Effector memory CD4-positive, alpha-beta T cell (primary cell): ENCODE data around the gene ZNF469.

Experiments used
- DNase-seq, 3 donors: peaks; one replicate each; pipeline ENCODE4 v3.0.0-alpha.2; 2020
- H3K27ac ChIP-seq: 2 replicates; pipeline ENCODE4 v1.7.0; 2013; ENCODE audit warnings: mild to moderate bottlenecking, low read length, moderate library complexity; ENCODE audit not compliant: insufficient read depth, poor library complexity, severe bottlenecking
- H3K27me3 ChIP-seq: replicated peaks from 2 replicates; pipeline ENCODE4 v1.7.0; 2013; ENCODE audit warnings: mild to moderate bottlenecking, low read length; ENCODE audit not compliant: insufficient read depth, control insufficient read depth, poor library complexity, severe bottlenecking
- H3K36me3 ChIP-seq: 2 replicates; pipeline ENCODE4 v1.7.0; 2013; ENCODE audit warnings: mild to moderate bottlenecking, low read length, moderate library complexity; ENCODE audit not compliant: control insufficient read depth, insufficient read depth
- H3K4me1 ChIP-seq: 2 replicates; pipeline ENCODE4 v1.7.0; 2013; ENCODE audit warnings: low read length, mild to moderate bottlenecking; ENCODE audit not compliant: control insufficient read depth, insufficient read depth, poor library complexity, severe bottlenecking
- H3K4me3 ChIP-seq: 2 replicates; pipeline ENCODE4 v1.7.0; 2013; ENCODE audit warnings: low read length, low read depth, mild to moderate bottlenecking; ENCODE audit not compliant: insufficient read depth, poor library complexity, severe bottlenecking
- H3K9me3 ChIP-seq: 2 replicates; pipeline ENCODE4 v1.7.0; 2013; ENCODE audit warnings: mild to moderate bottlenecking, low read length, moderate library complexity; ENCODE audit not compliant: control insufficient read depth

Gene ZNF469

GRCh38 chr16:88368994-88369393 lies 13.8 kb upstream of the ZNF469 start:
- Histone ChIP-seq H3K4me3 (no peak overlapping the region), H3K36me3 (no peaks in the 10 kb centered on the region), H3K4me1 (no peaks in the 10 kb centered on the region), H3K27ac (no peak overlapping the region), H3K9me3 (no peaks in the 10 kb centered on the region), H3K27me3 (no peaks in the 10 kb centered on the region)
- DNase-seq = no peak

GRCh38 chr16:88369447-88370008 lies 13.2 kb upstream of the ZNF469 start:
- H3K9me3 ChIP-seq = no peaks in the 10 kb centered on the region
- no peaks in the 10 kb centered on the region for H3K27me3 ChIP-seq
- DNase-seq = no peak
- H3K27ac ChIP-seq = no peak overlapping the region
- H3K4me3 ChIP-seq = no peak overlapping the region
- H3K36me3 ChIP-seq = no peaks in the 10 kb centered on the region
- H3K4me1 ChIP-seq = no peaks in the 10 kb centered on the region

GRCh38 chr16:88370365-88370764 lies 12.4 kb upstream of the ZNF469 start:
- Histone ChIP-seq H3K9me3 (no peaks in the 10 kb centered on the region), H3K27ac (no peak overlapping the region), H3K4me1 (no peaks in the 10 kb centered on the region), H3K4me3 (no peak overlapping the region), H3K27me3 (no peaks in the 10 kb centered on the region), H3K36me3 (no peaks in the 10 kb centered on the region)
- DNase-seq = no peak

- H3K4me1 ChIP-seq = no peaks in the 10 kb centered on the region
- H3K36me3 ChIP-seq = no peaks in the 10 kb centered on the region
- no peaks in the 10 kb centered on the region for H3K27me3 ChIP-seq
- H3K27ac ChIP-seq = no peak overlapping the region
- DNase-seq = no peak
- H3K9me3 ChIP-seq = no peaks in the 10 kb centered on the region
- H3K4me3 ChIP-seq = no peak overlapping the region
Observed at GRCh38 chr16:88372522-88372921, 10.2 kb upstream of the ZNF469 start.

- Histone ChIP-seq H3K4me1 (no peaks in the 10 kb centered on the region), H3K36me3 (no peaks in the 10 kb centered on the region), H3K4me3 (no peak overlapping the region), H3K27me3 (no peaks in the 10 kb centered on the region), H3K9me3 (no peaks in the 10 kb centered on the region), H3K27ac (no peak overlapping the region)
- no peak for DNase-seq
Observed at GRCh38 chr16:88373211-88373610, 9.5 kb upstream of the ZNF469 start.

- Histone ChIP-seq H3K4me1 (no peaks in the 10 kb centered on the region), H3K9me3 (no peaks in the 10 kb centered on the region), H3K27ac (no peak overlapping the region), H3K27me3 (no peaks in the 10 kb centered on the region), H3K4me3 (no peak overlapping the region), H3K36me3 (no peaks in the 10 kb centered on the region)
- DNase-seq = no peak
Observed at GRCh38 chr16:88373927-88374492, 8.7 kb upstream of the ZNF469 start.

- H3K36me3 ChIP-seq = no peaks in the 10 kb centered on the region
- no peak overlapping the region for H3K27ac ChIP-seq
- no peak overlapping the region for H3K4me3 ChIP-seq
- H3K9me3 ChIP-seq = no peaks in the 10 kb centered on the region
- H3K4me1 ChIP-seq = no peaks in the 10 kb centered on the region
- DNase-seq = no peak
- H3K27me3 ChIP-seq = no peaks in the 10 kb centered on the region
Observed at GRCh38 chr16:88374736-88375135, 8.0 kb upstream of the ZNF469 start.

- Histone ChIP-seq H3K27ac (no peak overlapping the region), H3K36me3 (no peaks in the 10 kb centered on the region), H3K27me3 (no peaks in the 10 kb centered on the region), H3K4me3 (no peak overlapping the region), H3K4me1 (no peaks in the 10 kb centered on the region), H3K9me3 (no peaks in the 10 kb centered on the region)
- no peak for DNase-seq
Observed at GRCh38 chr16:88375236-88375975, 7.4 kb upstream of the ZNF469 start.

- no peak for DNase-seq
- no peaks in the 10 kb centered on the region for H3K9me3 ChIP-seq
- H3K4me3 ChIP-seq = no peak overlapping the region
- no peaks in the 10 kb centered on the region for H3K36me3 ChIP-seq
- H3K4me1 ChIP-seq = no peaks in the 10 kb centered on the region
- H3K27ac ChIP-seq = no peak overlapping the region
- H3K27me3 ChIP-seq = no peaks in the 10 kb centered on the region
Observed at GRCh38 chr16:88375996-88376834, 6.5 kb upstream of the ZNF469 start.
